ENCODE measurements around the gene S100A3. TPM values are rescaled to one million over a fixed set of nuclear protein-coding genes. Genes with fewer than 3 reads are reported as not detected.
A peak's percentile ranks its signal among the peaks of the same experiment; 100 is the strongest.
"Not testable (repeated sequence)": the region's sequence is repeated elsewhere in the genome, so short reads cannot be mapped to it uniquely, and the experiment has no call there.

Gene S100A3
- total RNA-seq, 4 donors from 2014 or later, result 1.7 to 3.2 (median 2.7) TPM; not detected in 1

GRCh38 chr1:153568367-153569099 lies 19.5 kb upstream of the S100A3 start:
- peak in 2 of 3 donors; percentile 94 to 99 for TF ChIP-seq CTCF (IDR thresholded peaks at IDR 0.05)
- peak; percentile 85 for DNase-seq (ENCODE audit: low spot score)
- peak; percentile 42 for ATAC-seq (ENCODE audit: low FRiP score)

DNA sequence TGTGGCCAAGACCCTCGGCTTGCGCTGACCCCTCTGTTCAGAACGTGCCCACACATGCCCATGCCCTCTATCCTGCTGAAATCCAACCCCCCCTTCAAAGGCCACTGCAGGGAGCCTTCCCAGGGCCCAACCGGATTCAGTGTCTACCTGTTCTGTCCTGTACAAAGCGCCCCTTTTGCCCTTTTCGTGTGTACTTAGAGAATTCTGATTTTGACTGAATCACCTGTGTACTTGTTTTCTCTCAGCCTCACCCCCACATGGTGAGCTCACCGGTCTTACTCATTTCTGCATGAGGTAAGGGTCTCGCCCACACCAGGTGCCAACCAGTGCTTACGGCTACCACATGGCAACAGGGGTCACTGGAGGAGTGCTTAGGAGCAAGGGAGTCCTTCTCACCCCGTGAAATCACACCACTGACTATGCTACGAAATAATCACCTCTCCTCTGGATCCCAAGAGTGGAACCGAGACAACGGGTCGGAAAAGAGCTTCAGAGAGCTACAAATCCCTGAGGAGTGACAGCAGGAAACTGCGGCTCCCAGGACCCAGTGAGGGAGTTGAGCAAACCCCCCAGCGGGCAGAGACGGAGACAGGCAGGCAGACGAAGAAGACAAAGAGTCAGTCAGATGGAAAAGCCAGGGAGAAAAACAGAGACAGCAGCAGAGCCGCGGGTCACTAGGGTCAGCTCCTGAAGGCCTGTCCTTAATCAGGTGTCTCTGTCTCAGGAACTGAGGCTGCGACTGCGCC lies 18.7 kb upstream of the S100A3 start:
- DNase-seq (ENCODE audit: low spot score) (no peak), ATAC-seq (ENCODE audit: low FRiP score) (peak; percentile 51)
- TF ChIP-seq CTCF (IDR thresholded peaks at IDR 0.05), result no peak

GRCh38 chr1:153566414-153567371 lies 17.6 kb upstream of the S100A3 start:
- no peak for TF ChIP-seq CTCF (IDR thresholded peaks at IDR 0.05)
- ATAC-seq (ENCODE audit: low FRiP score) (peak; percentile 84), DNase-seq (ENCODE audit: low spot score) (peak; percentile 91)

DNA sequence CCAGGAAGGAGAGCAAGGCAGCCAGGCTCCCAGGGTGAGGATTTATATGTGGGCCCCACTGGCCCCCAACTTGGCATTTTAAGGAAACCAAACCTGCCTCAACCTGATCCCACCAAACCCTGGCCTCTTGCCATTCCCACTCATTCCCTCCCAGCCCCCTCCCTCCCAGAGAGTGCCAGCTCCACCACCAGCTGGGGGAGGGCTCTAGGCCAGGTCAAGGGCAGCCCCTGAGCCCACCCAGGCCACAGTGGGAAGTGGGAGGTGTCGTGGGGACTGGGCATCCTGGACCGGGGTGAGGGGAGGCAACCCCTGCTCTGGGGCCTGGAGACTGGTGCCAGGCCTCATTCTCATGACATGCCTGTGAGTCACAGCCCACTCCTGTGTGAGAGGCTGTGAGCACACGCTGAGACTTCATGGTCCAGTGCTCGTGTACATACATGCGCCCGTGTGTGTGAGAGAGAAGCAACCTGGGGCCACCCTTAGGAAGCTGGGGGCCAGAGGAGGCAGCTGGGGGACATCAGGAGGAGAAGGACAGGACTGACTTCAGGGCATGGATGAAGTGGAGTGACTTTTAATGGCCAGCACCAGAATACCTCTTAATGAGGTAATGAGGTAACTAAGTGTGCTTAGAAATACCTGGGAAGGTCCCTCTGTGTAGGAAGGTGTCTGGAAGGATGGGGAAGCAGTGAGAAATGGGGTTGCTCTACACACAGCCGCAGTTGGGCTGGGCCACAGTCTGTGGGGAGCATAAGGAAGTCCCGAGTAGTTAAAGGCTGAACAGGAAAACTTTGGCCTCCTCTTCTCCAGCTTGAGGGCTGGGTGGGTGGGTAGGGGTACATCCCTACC lies 16.7 kb upstream of the S100A3 start, which contains the start of gene S100A2:
Gene S100A2 (minus strand): TSS at position 316 of the 846 bp plus-strand sequence. CDS start 1,967 bp downstream, outside the sequence.
- DNase-seq (ENCODE audit: low spot score) (peak; percentile 64), ATAC-seq (ENCODE audit: low FRiP score) (peak; percentile 68)
- no peak for TF ChIP-seq CTCF (IDR thresholded peaks at IDR 0.05)

GRCh38 chr1:153563991-153564390 lies 14.9 kb upstream of the S100A3 start:
- ATAC-seq (ENCODE audit: low FRiP score), result no peak
- no peak for DNase-seq (ENCODE audit: low spot score)
- TF ChIP-seq CTCF (IDR thresholded peaks at IDR 0.05), result no peak

- no peak for TF ChIP-seq CTCF (IDR thresholded peaks at IDR 0.05)
- ATAC-seq (ENCODE audit: low FRiP score), result no peak
- no peak for DNase-seq (ENCODE audit: low spot score)
These were observed 14.4 kb upstream of the S100A3 start for GRCh38 chr1:153563483-153563901.

DNA sequence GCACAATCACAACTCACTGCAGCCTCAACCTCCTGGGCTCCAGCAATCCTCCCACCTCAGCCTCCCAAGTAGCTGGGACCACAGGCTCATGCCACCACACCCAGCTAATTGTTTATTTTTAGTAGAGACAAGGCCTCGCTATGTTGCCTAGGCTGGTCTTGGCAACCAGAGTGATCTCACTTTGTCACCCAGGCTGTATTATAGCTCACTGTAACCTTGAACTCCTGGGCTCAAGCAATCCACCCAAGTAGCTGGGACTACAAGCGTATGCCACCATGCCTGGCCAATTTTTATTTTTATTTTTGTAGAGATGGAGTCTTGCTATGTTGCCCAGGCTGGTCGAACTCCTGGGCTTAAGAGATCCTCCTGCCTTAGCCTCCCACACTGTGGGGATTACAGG lies 13.0 kb upstream of the S100A3 start:
- DNase-seq (ENCODE audit: low spot score); ATAC-seq (ENCODE audit: low FRiP score): not testable (repeated sequence)

All from omental fat pad (tissue), 4 donors.